Esophagus squamous epithelium (tissue), 4 donors: ENCODE measurements around the gene PERM1.
"Not testable (repeated sequence)": the region's sequence is repeated elsewhere in the genome, so short reads cannot be mapped to it uniquely, and the experiment has no call there.

Source experiments
- CTCF ChIP-seq, 6 experiments: fragments of 450-650 bp in 4 of 6; fragments of 200-600 bp in 2 of 6; sonication (generic) in 2 of 6; IDR thresholded peaks; one replicate each; pipeline ENCODE4 v1.5.1; 2016 to 2019; ENCODE audit warnings: antibody characterized with exemption in 6 of 6, mild to moderate bottlenecking in 4 of 6, moderate library complexity in 4 of 6
- POLR2A ChIP-seq, 4 donors: fragments of 450-650 bp; IDR thresholded peaks; one replicate each; pipeline ENCODE4 v1.6.1; 2017; ENCODE audit warnings: antibody characterized with exemption in 4 of 4, mild to moderate bottlenecking in 4 of 4, moderate library complexity in 3 of 4

GRCh38 chr1:976791-977190, 5.1 kb downstream of the PERM1 start:
- TF ChIP-seq CTCF, POLR2A (IDR thresholded peaks at IDR 0.05): not testable (repeated sequence)
